Lower lobe of right lung (tissue), 2 donors: ENCODE data around the gene PDE6C. TPM values are rescaled to one million over a fixed set of nuclear protein-coding genes. Genes with fewer than 3 reads are reported as not detected.
A peak's percentile ranks its signal among the peaks of the same experiment; 100 is the strongest.

Experiments used
- ATAC-seq, 2 donors: fragments of 200-7000 bp; cut with Tn5 transposase; one replicate each; pipeline ENCODE4 v1.9.1; 2020 to 2022; ENCODE audit warnings: mild to moderate bottlenecking in 2 of 2, moderate library complexity in 2 of 2
- DNase-seq: peaks from one replicate; pipeline ENCODE4 v3.0.0-alpha.2; 2020
- H3K27ac ChIP-seq: fragments of 200-600 bp; one replicate; pipeline ENCODE4 v1.8.0; 2022
- H3K27me3 ChIP-seq: fragments of 200-600 bp; one replicate; pipeline ENCODE4 v1.8.0; 2022; ENCODE audit warnings: low read depth
- H3K36me3 ChIP-seq: fragments of 200-600 bp; one replicate; pipeline ENCODE4 v1.8.0; 2022; ENCODE audit warnings: mild to moderate bottlenecking
- H3K4me1 ChIP-seq: fragments of 200-600 bp; one replicate; pipeline ENCODE4 v1.8.0; 2022
- H3K4me3 ChIP-seq: fragments of 200-600 bp; one replicate; pipeline ENCODE4 v1.8.0; 2022; ENCODE audit warnings: mild to moderate bottlenecking
- H3K9me3 ChIP-seq: fragments of 200-600 bp; one replicate; pipeline ENCODE4 v1.8.0; 2022
- intact Hi-C: fragments of 100-400 bp; cut with DNase I; formaldehyde crosslinking; loops from one replicate; pipeline ENCODE4 v1.11.0; 2022
- long read RNA-seq: library from polyadenylated mRNA; unstranded; transcript quantifications from one replicate; pipeline ENCODE4 v2.0.0, GENCODE V29; 2021
- total RNA-seq: library from RNA; stranded (reverse); fragmentation: NEBNext Ultra II Directional; extraction: Animal tissue kit (Norgen Biotek cat#: 25700); gene quantifications from one replicate; pipeline ENCODE4 v1.2.1, GENCODE V29; 2021
- TF ChIP-seq, protein P1 (sequence below): fragments of 200-600 bp; IDR thresholded peaks from one replicate; pipeline ENCODE4 v1.8.0; 2022; ENCODE audit warnings: antibody characterized with exemption, mild to moderate bottlenecking
- donor health status: DM: no; HTN: yes; CAD: no; lungs with severe emphysema.

PDE6C gene
- total RNA-seq: not detected
- long read RNA-seq, partial matches to known transcripts: 0 of 1 reads
- long read RNA-seq, other reads (novel, unspliced or antisense): 1 of 1 reads

DNA sequence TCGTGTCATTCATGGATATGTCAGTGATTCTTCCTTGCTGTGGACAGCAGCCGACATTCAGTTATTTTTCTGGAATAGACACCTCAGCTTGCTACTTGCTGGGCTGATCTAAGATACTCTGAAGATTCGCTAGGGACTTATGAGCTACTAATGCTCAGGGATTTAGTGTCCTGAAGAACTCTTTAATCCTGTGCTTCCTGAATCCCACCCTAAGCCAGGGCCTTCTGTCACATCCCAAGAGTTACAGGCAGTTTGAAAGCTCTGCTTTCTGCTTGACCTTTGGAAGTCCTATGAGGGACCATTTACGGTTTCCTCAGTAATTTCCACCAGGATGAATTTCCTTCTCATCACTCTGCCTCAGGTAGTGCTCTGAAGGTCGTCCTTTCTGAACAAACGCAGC, at the start of gene PDE6C:
TSS of gene PDE6C (plus strand) at position 227 of the 400 bp plus-strand sequence. CDS start 189 bp downstream, outside the sequence.
- Histone ChIP-seq H3K27me3 (peaks cover 4% of the 10 kb centered on the region), H3K36me3 (no peaks in the 10 kb centered on the region), H3K27ac (no peak within 1 kb of the TSS), H3K4me1 (no peaks in the 10 kb centered on the region), H3K4me3 (no peak within 1 kb of the TSS), H3K9me3 (no peaks in the 10 kb centered on the region)
- intact Hi-C loops: no loop called here
- DNase-seq (no peak), ATAC-seq (no peak)
- TF ChIP-seq, protein P1, sequence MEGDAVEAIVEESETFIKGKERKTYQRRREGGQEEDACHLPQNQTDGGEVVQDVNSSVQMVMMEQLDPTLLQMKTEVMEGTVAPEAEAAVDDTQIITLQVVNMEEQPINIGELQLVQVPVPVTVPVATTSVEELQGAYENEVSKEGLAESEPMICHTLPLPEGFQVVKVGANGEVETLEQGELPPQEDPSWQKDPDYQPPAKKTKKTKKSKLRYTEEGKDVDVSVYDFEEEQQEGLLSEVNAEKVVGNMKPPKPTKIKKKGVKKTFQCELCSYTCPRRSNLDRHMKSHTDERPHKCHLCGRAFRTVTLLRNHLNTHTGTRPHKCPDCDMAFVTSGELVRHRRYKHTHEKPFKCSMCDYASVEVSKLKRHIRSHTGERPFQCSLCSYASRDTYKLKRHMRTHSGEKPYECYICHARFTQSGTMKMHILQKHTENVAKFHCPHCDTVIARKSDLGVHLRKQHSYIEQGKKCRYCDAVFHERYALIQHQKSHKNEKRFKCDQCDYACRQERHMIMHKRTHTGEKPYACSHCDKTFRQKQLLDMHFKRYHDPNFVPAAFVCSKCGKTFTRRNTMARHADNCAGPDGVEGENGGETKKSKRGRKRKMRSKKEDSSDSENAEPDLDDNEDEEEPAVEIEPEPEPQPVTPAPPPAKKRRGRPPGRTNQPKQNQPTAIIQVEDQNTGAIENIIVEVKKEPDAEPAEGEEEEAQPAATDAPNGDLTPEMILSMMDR: no peak

DNA sequence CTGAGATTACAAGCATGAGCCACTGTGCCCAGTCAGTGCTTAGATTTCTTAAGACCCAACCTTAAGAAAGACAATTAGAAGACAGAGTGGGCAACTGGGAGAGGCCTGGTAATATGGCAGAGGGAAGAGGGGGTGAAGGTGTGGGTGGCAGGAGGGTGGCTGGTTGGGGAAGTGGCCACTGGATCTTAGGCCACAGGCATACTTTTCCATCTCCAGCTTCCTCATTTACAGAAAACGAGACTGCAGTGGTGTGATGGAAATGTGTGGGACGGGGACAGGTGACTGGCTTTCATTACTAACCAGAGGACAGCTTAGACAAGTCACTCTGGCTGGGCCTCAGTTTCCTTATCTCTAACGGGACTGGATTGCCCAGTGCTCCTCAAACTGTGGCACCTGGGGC, 46.9 kb upstream of the PDE6C start:
- H3K27me3 ChIP-seq: peaks cover 39% of the 10 kb centered on the region
- DNase-seq: peak; percentile 63
- H3K4me3 ChIP-seq: no peak overlapping the region
- peaks cover 13% of the 10 kb centered on the region for H3K4me1 ChIP-seq
- TF ChIP-seq, protein P1: no peak
- ATAC-seq: peak; percentile 57 to 63
- H3K36me3 ChIP-seq: no peaks in the 10 kb centered on the region
- H3K9me3 ChIP-seq: no peaks in the 10 kb centered on the region
- intact Hi-C loops: no loop called here
- H3K27ac ChIP-seq: no peak overlapping the region

DNA sequence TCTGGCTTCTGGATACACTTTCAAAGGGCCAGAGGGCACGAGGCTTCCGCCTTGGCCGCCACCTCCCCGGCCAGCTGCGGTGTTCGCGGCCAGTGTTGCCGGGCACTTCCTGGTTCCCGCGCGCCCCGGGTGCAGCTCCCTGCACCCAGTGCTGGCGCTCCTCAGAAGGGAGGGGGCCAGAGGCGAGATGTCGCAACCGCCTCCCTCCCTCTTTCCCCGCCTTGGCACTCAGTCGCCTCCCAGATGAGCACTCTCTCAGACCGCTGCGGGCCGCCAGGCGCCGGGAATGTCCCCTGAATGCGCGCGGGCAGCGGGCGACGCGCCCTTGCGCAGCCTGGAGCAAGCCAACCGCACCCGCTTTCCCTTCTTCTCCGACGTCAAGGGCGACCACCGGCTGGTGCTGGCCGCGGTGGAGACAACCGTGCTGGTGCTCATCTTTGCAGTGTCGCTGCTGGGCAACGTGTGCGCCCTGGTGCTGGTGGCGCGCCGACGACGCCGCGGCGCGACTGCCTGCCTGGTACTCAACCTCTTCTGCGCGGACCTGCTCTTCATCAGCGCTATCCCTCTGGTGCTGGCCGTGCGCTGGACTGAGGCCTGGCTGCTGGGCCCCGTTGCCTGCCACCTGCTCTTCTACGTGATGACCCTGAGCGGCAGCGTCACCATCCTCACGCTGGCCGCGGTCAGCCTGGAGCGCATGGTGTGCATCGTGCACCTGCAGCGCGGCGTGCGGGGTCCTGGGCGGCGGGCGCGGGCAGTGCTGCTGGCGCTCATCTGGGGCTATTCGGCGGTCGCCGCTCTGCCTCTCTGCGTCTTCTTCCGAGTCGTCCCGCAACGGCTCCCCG, 45.7 kb upstream of the PDE6C start, which contains the start of gene FFAR4:
TSS of gene FFAR4 (plus strand) at position 231 of the 842 bp plus-strand sequence. CDS start at position 287, 56 bp downstream.
- Histone ChIP-seq H3K9me3 (no peaks in the 10 kb centered on the region), H3K27ac (peak within 1 kb of the TSS; percentile 34), H3K27me3 (peaks cover 39% of the 10 kb centered on the region), H3K4me3 (peak within 1 kb of the TSS; percentile 48), H3K4me1 (peaks cover 13% of the 10 kb centered on the region), H3K36me3 (no peaks in the 10 kb centered on the region)
- intact Hi-C loops: no loop called here
- ATAC-seq (peak; percentile 77 to 90), DNase-seq (peak; percentile 80)
- TF ChIP-seq, protein P1: no peak

DNA sequence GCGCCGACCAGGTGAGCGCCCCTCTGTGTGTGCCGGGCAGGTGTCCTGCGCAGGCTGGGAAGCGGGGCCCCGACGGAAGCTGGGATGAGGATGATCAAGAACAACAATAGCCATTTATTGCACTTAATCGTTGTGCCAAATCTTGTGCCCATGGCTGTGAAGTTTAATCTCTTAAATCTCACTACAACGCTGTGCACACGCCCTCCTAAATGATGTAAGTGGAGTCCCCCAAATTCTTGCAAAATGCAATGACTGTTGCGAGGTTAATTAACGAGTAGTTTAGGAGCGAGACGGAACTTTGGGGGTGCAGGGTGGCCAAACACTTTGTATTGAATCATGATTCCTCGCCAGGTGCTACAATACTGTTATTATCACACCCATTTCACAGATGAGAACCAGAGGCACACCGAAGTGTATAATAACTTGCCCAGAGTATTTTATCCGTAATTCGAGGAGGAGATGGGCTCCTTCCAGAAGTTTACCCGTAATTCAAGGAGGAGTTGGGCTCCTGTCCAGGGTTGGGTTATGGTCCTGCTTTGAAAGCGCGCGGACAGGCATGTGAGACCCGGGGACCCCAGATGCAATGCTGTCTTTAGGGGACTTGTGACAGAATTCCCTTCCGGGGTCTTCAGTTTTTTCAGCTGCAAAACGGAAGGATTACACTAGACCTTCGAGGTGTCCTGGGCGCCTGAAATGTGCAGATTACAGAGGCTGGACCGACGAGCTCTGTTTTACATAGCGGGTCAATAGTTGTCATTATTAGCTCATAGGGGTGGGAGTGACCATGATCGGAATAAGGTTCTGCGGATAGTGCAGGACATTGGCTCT, 44.8 kb upstream of the PDE6C start:
- no peak for DNase-seq
- ATAC-seq: no peak
- intact Hi-C loops: no loop called here
- no peaks in the 10 kb centered on the region for H3K36me3 ChIP-seq
- peak overlapping the region; percentile 34 for H3K27ac ChIP-seq
- peaks cover 39% of the 10 kb centered on the region for H3K27me3 ChIP-seq
- no peaks in the 10 kb centered on the region for H3K9me3 ChIP-seq
- H3K4me1 ChIP-seq: peaks cover 16% of the 10 kb centered on the region
- TF ChIP-seq, protein P1: no peak
- H3K4me3 ChIP-seq: peak overlapping the region; percentile 48

DNA sequence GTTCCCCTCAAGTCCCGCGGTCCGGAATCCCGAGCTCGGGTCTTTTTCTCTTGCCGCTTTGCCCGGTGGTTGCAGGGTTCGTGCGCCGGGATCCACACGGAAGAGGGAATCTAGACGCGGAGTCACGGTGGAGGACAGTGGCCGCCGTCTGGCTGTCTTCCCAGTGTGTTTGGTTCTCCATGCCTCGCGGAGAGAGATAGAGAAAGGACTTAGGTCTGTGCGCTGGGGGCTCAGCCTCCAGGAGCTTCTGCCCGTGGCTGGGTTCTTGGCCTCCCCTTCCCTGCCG, 44.3 kb upstream of the PDE6C start:
- intact Hi-C loops: no loop called here
- Histone ChIP-seq H3K36me3 (no peaks in the 10 kb centered on the region), H3K27ac (no peak overlapping the region), H3K27me3 (peaks cover 39% of the 10 kb centered on the region), H3K4me3 (peak overlapping the region; percentile 48), H3K9me3 (no peaks in the 10 kb centered on the region), H3K4me1 (peaks cover 22% of the 10 kb centered on the region)
- DNase-seq (no peak), ATAC-seq (no peak)
- TF ChIP-seq, protein P1: no peak
